ENCODE data around the gene IVNS1ABP. TPM values are rescaled to one million over a fixed set of nuclear protein-coding genes. Genes with fewer than 3 reads are reported as not detected.

The IVNS1ABP gene
- total RNA-seq, 1 experiment from 2014 or later, result 57.9 TPM

DNA sequence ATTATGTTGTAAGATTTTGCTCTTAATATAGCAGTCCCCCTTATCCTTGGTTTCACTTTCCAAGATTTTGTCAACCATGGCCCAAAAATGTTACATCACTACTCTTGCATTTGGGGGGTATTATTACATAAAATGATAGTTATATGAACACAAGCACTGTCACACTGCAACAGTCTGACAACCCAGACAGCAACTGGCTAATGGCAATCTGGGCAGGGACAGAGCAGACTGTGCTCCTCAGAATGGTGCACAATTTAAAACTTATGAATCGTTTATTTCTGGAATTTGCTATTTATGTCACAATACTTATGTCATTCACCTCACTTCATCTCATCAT lies 2.1 kb upstream of the IVNS1ABP start:
- Histone ChIP-seq H3K36me3 (ENCODE audit: control insufficient read depth in 1 of 2, insufficient read depth in 2 of 2, low read length in 2 of 2) (no peaks in the 10 kb centered on the region), H3K27ac (ENCODE audit: low read depth, low read length) (no peak overlapping the region), H3K4me3 (replicated peaks in 1 of 2; ENCODE audit: low read depth in 1 of 2, low read length in 2 of 2) (no peak overlapping the region), H3K4me2 (ENCODE audit: low read length) (no peak overlapping the region; the same call in 1 of the 2 replicates), H3K4me1 (ENCODE audit: control insufficient read depth in 1 of 2, insufficient read depth in 2 of 2, low read length in 2 of 2) (peaks cover 8 to 27% of the 10 kb centered on the region in 2 experiments; a peak in 3 of 4 replicates), H3K9me3 (ENCODE audit: control insufficient read depth in 1 of 2, insufficient read depth in 1 of 2, low read depth in 1 of 2, low read length in 2 of 2) (no peaks in the 10 kb centered on the region), H3K79me2 (ENCODE audit: insufficient read depth, low read length) (peaks cover 29% of the 10 kb centered on the region), H3K9ac (ENCODE audit: low read length) (no peak overlapping the region), H4K20me1 (ENCODE audit: insufficient read depth) (peaks cover 18% of the 10 kb centered on the region; the same call in 1 of the 2 replicates), H2AFZ (ENCODE audit: low read depth, low read length, poor library complexity, severe bottlenecking) (no peak overlapping the region), H3K27me3 (ENCODE audit: insufficient read depth, low read length) (no peaks in the 10 kb centered on the region), H3K9me2 (ENCODE audit: insufficient read depth) (no peaks in the 10 kb centered on the region)
- no TSS peak for BruUV-seq (replicated peaks)
- ChIA-PET CTCF (no interaction called here), POLR2A (no interaction called here), RAD21 (ENCODE audit: low non-redundant PET in 1 of 2, low total read pairs in 2 of 2, uncharacterized antibody in 2 of 2, unreplicated experiment in 2 of 2) (no interaction called here)
- intact Hi-C loops (cut with micrococcal nuclease), result loop anchor here (5.0 to 10.0 kb wide), 2 partner anchors 164 to 363 kb away; partner anchors contain the start of genes SWT1 and TRMT1L
- TF ChIP-seq POLR2AphosphoS5 (IDR thresholded peaks at IDR 0.05; ENCODE audit: low read depth, low read length) (no peak), EZH2phosphoT487 (IDR thresholded peaks at IDR 0.05; ENCODE audit: borderline replicate concordance) (no peak)
- ATAC-seq (no peak), DNase-seq (ENCODE audit: low read depth, low spot score) (no peak)

DNA sequence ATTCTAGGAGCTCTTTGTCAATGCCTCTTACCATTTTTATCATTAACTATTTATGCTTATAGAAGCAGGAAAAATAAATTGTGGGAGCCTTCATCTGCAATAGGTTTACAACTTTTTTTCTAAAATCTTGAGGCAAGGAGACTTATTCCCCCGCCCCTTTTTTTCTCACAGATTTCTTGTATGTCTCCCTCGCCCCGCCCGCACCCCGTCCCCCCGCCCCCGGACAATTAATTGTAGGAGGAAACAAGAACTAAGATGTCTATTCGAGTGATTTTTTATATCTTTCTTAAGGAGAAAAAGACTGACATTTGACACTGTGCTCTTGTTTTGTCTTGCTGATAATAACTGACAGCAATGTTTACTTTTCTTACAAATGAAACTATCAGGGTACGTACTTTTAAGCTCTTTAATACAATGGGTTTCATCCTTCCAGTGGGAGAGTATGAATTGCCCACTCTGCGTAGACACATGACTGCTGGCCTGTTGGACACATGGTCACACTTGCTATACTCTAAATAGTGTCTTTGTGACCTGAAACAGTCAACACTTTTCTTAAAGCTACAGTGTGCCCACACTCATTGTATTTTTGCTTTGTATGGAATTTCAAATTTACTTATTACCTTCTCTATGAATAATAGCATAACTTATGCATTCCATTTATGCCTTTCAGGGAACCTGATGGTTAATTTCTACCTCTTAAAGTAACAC lies 1.5 kb upstream of the IVNS1ABP start:
- POLR2A ChIA-PET, result interaction anchor here (1.7 to 2.1 kb wide), 2 partner anchors 18 to 277 kb away, joined by 6 to 9 read pairs; no protein-coding TSS in a partner anchor
- no peak for TF ChIP-seq JUND (IDR thresholded peaks at IDR 0.05)
- TF ChIP-seq ELF1 (IDR thresholded peaks at IDR 0.05; ENCODE audit: borderline replicate concordance, low read depth), result no peak
- TF ChIP-seq, protein P1, sequence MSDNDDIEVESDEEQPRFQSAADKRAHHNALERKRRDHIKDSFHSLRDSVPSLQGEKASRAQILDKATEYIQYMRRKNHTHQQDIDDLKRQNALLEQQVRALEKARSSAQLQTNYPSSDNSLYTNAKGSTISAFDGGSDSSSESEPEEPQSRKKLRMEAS (IDR thresholded peaks at IDR 0.05), result no peak
- no peak for TF ChIP-seq FOSL1 (IDR thresholded peaks at IDR 0.05; ENCODE audit: low read depth)
- TF ChIP-seq YY1 (IDR thresholded peaks at IDR 0.05; ENCODE audit: extremely low read depth, insufficient replicate concordance, low read depth, low read length), result no peak
- TF ChIP-seq ZNF274 (IDR thresholded peaks at IDR 0.05; ENCODE audit: low read depth, low read length), result no peak
- TF ChIP-seq POLR2A (IDR thresholded peaks at IDR 0.05; ENCODE audit: borderline replicate concordance, extremely low read depth, insufficient read depth, insufficient read length), result no peak
- TF ChIP-seq, protein P2, sequence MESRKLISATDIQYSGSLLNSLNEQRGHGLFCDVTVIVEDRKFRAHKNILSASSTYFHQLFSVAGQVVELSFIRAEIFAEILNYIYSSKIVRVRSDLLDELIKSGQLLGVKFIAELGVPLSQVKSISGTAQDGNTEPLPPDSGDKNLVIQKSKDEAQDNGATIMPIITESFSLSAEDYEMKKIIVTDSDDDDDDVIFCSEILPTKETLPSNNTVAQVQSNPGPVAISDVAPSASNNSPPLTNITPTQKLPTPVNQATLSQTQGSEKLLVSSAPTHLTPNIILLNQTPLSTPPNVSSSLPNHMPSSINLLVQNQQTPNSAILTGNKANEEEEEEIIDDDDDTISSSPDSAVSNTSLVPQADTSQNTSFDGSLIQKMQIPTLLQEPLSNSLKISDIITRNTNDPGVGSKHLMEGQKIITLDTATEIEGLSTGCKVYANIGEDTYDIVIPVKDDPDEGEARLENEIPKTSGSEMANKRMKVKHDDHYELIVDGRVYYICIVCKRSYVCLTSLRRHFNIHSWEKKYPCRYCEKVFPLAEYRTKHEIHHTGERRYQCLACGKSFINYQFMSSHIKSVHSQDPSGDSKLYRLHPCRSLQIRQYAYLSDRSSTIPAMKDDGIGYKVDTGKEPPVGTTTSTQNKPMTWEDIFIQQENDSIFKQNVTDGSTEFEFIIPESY (IDR thresholded peaks at IDR 0.05; ENCODE audit: extremely low read depth, insufficient replicate concordance, low read length), result no peak
- no peak for TF ChIP-seq RAD21 (IDR thresholded peaks at IDR 0.05; ENCODE audit: low read depth)
- TF ChIP-seq SIN3A (IDR thresholded peaks at IDR 0.05; ENCODE audit: low read depth), result no peak
- TF ChIP-seq TCF7L2 (IDR thresholded peaks at IDR 0.05; ENCODE audit: borderline replicate concordance, extremely low read depth, insufficient read depth, insufficient read length), result no peak
- no peak for TF ChIP-seq ZFX (IDR thresholded peaks at IDR 0.05)
- no peak for TF ChIP-seq CEBPB (IDR thresholded peaks at IDR 0.05; ENCODE audit: low read depth)
- no peak for TF ChIP-seq POLR2AphosphoS5 (IDR thresholded peaks at IDR 0.05; ENCODE audit: low read depth, low read length)
- TF ChIP-seq EZH2phosphoT487 (IDR thresholded peaks at IDR 0.05; ENCODE audit: borderline replicate concordance), result no peak

More for the DNA sequence above, 1.5 kb upstream of the IVNS1ABP start:
- no peak for DNase-seq (ENCODE audit: low read depth, low spot score)
- Histone ChIP-seq H4K20me1 (ENCODE audit: insufficient read depth) (peaks cover 23% of the 10 kb centered on the region; the same call in 1 of the 2 replicates), H3K27me3 (ENCODE audit: insufficient read depth, low read length) (no peaks in the 10 kb centered on the region), H3K27ac (ENCODE audit: low read depth, low read length) (peak overlapping the region; percentile 78), H3K79me2 (ENCODE audit: insufficient read depth, low read length) (peaks cover 34% of the 10 kb centered on the region), H3K4me3 (replicated peaks in 1 of 2; ENCODE audit: low read depth in 1 of 2, low read length in 2 of 2) (peak overlapping the region; percentile 81 to 88), H3K9me3 (ENCODE audit: control insufficient read depth in 1 of 2, insufficient read depth in 1 of 2, low read depth in 1 of 2, low read length in 2 of 2) (no peaks in the 10 kb centered on the region), H2AFZ (ENCODE audit: low read depth, low read length, poor library complexity, severe bottlenecking) (no peak overlapping the region), H3K9ac (ENCODE audit: low read length) (peak overlapping the region; percentile 96), H3K4me1 (ENCODE audit: control insufficient read depth in 1 of 2, insufficient read depth in 2 of 2, low read length in 2 of 2) (peaks cover 8 to 27% of the 10 kb centered on the region in 2 experiments; a peak in 3 of 4 replicates), H3K9me2 (ENCODE audit: insufficient read depth) (no peaks in the 10 kb centered on the region), H3K36me3 (ENCODE audit: control insufficient read depth in 1 of 2, insufficient read depth in 2 of 2, low read length in 2 of 2) (no peaks in the 10 kb centered on the region), H3K4me2 (ENCODE audit: low read length) (peak overlapping the region; percentile 83)
- ChIA-PET RAD21 (ENCODE audit: low non-redundant PET in 1 of 2, low total read pairs in 2 of 2, uncharacterized antibody in 2 of 2, unreplicated experiment in 2 of 2) (no interaction called here), CTCF (interaction anchor here (2.0 to 2.9 kb wide), 2 partner anchors 277 to 362 kb away, joined by 8 to 10 read pairs; no protein-coding TSS in a partner anchor)
- no peak for ATAC-seq
- BruUV-seq (replicated peaks), result no TSS peak
- intact Hi-C loops (cut with micrococcal nuclease), result loop anchor here (5.0 to 10.0 kb wide), 2 partner anchors 164 to 364 kb away; partner anchors contain the start of genes SWT1 and TRMT1L

Data from HCT116 (cell line).